Subcutaneous adipose tissue (tissue), 4 donors: ENCODE measurements around the gene KCTD6. TPM values are rescaled to one million over a fixed set of nuclear protein-coding genes. Genes with fewer than 3 reads are reported as not detected.

Source experiments
- CTCF ChIP-seq: fragments of 450-650 bp; IDR thresholded peaks from one replicate; pipeline ENCODE4 v1.5.1; 2016; ENCODE audit warnings: low read depth, mild to moderate bottlenecking, control low read depth, antibody characterized with exemption, moderate library complexity
- total RNA-seq, 4 donors: library from RNA; depleted of rRNA; stranded (reverse); fragments of >200 nt; gene quantifications; one replicate each; pipeline ENCODE4 v1.1.0, GENCODE V29; 2016

KCTD6 gene
- total RNA-seq, 4 donors from 2014 or later, result 13.9 to 17.8 (median 15.7) TPM

- TF ChIP-seq CTCF, result no peak
These were observed 28.8 kb downstream of the KCTD6 start for GRCh38 chr3:58520403-58521335.

- no peak for TF ChIP-seq CTCF
These were observed 29.4 kb downstream of the KCTD6 start for GRCh38 chr3:58521336-58521670.

GRCh38 chr3:58521917-58522631 is 30.2 kb downstream of the KCTD6 start:
- TF ChIP-seq CTCF, result no peak

GRCh38 chr3:58522759-58523425 is 31.0 kb downstream of the KCTD6 start:
- no peak for TF ChIP-seq CTCF

- TF ChIP-seq CTCF, result no peak
These were observed 32.5 kb downstream of the KCTD6 start for GRCh38 chr3:58524326-58524888.

GRCh38 chr3:58526515-58526957 is 34.6 kb downstream of the KCTD6 start:
- TF ChIP-seq CTCF, result no peak

GRCh38 chr3:58528629-58529028 is 36.7 kb downstream of the KCTD6 start:
- no peak for TF ChIP-seq CTCF
